GM12801 (cell line): ENCODE data around the gene SLC35C1.

ENCODE experiments used
- TF ChIP-seq, protein P1 (sequence below): IDR thresholded peaks from one replicate; pipeline ENCODE4 v1.5.1; 2011; ENCODE audit warnings: control low read depth; ENCODE audit not compliant: insufficient read length; ENCODE audit errors: extremely low read depth

SLC35C1 gene

GRCh38 chr11:45807792-45808238 lies 2.9 kb downstream of the SLC35C1 start:
- TF ChIP-seq, protein P1, sequence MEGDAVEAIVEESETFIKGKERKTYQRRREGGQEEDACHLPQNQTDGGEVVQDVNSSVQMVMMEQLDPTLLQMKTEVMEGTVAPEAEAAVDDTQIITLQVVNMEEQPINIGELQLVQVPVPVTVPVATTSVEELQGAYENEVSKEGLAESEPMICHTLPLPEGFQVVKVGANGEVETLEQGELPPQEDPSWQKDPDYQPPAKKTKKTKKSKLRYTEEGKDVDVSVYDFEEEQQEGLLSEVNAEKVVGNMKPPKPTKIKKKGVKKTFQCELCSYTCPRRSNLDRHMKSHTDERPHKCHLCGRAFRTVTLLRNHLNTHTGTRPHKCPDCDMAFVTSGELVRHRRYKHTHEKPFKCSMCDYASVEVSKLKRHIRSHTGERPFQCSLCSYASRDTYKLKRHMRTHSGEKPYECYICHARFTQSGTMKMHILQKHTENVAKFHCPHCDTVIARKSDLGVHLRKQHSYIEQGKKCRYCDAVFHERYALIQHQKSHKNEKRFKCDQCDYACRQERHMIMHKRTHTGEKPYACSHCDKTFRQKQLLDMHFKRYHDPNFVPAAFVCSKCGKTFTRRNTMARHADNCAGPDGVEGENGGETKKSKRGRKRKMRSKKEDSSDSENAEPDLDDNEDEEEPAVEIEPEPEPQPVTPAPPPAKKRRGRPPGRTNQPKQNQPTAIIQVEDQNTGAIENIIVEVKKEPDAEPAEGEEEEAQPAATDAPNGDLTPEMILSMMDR = no peak

- TF ChIP-seq, protein P1 = no peak
Observed at GRCh38 chr11:45809456-45810395, 4.8 kb downstream of the SLC35C1 start.

DNA sequence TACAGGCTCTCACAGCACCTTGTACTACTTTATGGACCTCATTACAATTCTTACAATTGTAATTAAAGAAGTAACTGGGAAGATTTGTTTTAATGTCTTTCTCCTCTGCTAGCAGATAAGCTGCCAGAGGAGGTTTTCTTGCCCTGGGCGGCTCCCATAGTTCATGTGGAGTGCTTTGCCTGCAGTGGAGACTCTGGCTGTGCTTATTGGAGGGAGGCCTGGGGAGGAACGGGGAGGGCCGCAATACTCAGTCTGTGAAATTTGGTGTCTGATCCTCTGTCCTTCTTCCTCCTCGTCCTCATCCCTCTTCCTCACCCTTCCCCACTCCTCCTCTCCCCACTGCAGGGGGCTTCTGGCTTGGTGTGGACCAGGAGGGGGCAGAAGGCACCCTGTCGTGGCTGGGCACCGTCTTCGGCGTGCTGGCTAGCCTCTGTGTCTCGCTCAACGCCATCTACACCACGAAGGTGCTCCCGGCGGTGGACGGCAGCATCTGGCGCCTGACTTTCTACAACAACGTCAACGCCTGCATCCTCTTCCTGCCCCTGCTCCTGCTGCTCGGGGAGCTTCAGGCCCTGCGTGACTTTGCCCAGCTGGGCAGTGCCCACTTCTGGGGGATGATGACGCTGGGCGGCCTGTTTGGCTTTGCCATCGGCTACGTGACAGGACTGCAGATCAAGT lies 5.6 kb downstream of the SLC35C1 start:
- TF ChIP-seq, protein P1 = no peak

GRCh38 chr11:45811109-45811435 lies 6.1 kb downstream of the SLC35C1 start:
- TF ChIP-seq, protein P1 = no peak

- TF ChIP-seq, protein P1 = no peak
Observed at GRCh38 chr11:45811571-45812290, 6.8 kb downstream of the SLC35C1 start.

GRCh38 chr11:45812581-45813548 lies 7.9 kb downstream of the SLC35C1 start:
- TF ChIP-seq, protein P1 = no peak
